Measurements from ENCODE around the gene SLC34A3. TPM values are rescaled to one million over a fixed set of nuclear protein-coding genes. Genes with fewer than 3 reads are reported as not detected.

Gene SLC34A3
- total RNA-seq, 2 experiments from 2014 or later = not detected

- ATAC-seq (no peak), DNase-seq (no peak)
- Mint-ChIP-seq H3K36me3 (ENCODE audit: low read depth) (no peaks in the 10 kb centered on the region), H3K27me3 (no peaks in the 10 kb centered on the region), H3K4me3 (peak overlapping the region; percentile 50), H3K4me1 (ENCODE audit: low read depth) (peaks cover 17% of the 10 kb centered on the region), H3K9me3 (no peaks in the 10 kb centered on the region), H3K27ac (no peak overlapping the region)
- ChIA-PET POLR2A (interaction anchor here (1.1 to 2.0 kb wide), 2 partner anchors 10 to 18 kb away, joined by 4 to 9 read pairs; partner anchors contain the start of genes ANAPC2 and SSNA1), CTCF (interaction anchor here (1.6 to 1.9 kb wide), 2 partner anchors 10 to 22 kb away, joined by 4 to 7 read pairs; partner anchors contain the start of gene SSNA1)
- intact Hi-C loops (cut with micrococcal nuclease) = no loop called here
- TF ChIP-seq CTCF (IDR thresholded peaks at IDR 0.05) = no peak
These were observed 31.8 kb upstream of the SLC34A3 start for GRCh38 chr9:137198902-137199283.

GRCh38 chr9:137199411-137200121 lies 31.1 kb upstream of the SLC34A3 start:
- intact Hi-C loops (cut with micrococcal nuclease) = no loop called here
- POLR2A ChIA-PET = interaction anchor here (1.1 to 2.0 kb wide), 2 partner anchors 11 to 19 kb away, joined by 4 to 9 read pairs; partner anchors contain the start of genes ANAPC2 and SSNA1

GRCh38 chr9:137200311-137201204 lies 30.1 kb upstream of the SLC34A3 start, which contains the start of gene TPRN:
TPRN (minus strand) TSS chr9:137200741; CDS start chr9:137200711, 30 bp downstream.
- TF ChIP-seq CTCF (IDR thresholded peaks at IDR 0.05) = no peak
- POLR2A ChIA-PET = interaction anchor here (0.6 to 1.1 kb wide), 4 partner anchors 8 to 36 kb away, joined by 3 read pairs; partner anchors contain the start of genes ANAPC2 and SSNA1

More at GRCh38 chr9:137199411-137200121, 31.1 kb upstream of the SLC34A3 start:
- DNase-seq (no peak), ATAC-seq (no peak)
- Mint-ChIP-seq H3K4me1 (ENCODE audit: low read depth) (peaks cover 22% of the 10 kb centered on the region), H3K4me3 (peak overlapping the region; percentile 70), H3K36me3 (ENCODE audit: low read depth) (no peaks in the 10 kb centered on the region), H3K27me3 (no peaks in the 10 kb centered on the region), H3K27ac (peak overlapping the region; percentile 20), H3K9me3 (no peaks in the 10 kb centered on the region)
- CTCF ChIA-PET = interaction anchor here (1.6 kb wide), 1 partner anchor 23 kb away, joined by 4 read pairs; no protein-coding TSS in a partner anchor
- TF ChIP-seq CTCF (IDR thresholded peaks at IDR 0.05) = peak; percentile 17

GRCh38 chr9:137201205-137201868 lies 29.4 kb upstream of the SLC34A3 start:
- H3K4me3 Mint-ChIP-seq = peak overlapping the region; percentile 82
- no peak for ATAC-seq
- no peak for DNase-seq
- peaks cover 22% of the 10 kb centered on the region for H3K4me1 Mint-ChIP-seq (ENCODE audit: low read depth)
- POLR2A ChIA-PET = interaction anchor here (0.9 to 1.6 kb wide), 4 partner anchors 9 to 35 kb away, joined by 3 to 6 read pairs (median 3); partner anchors contain the start of genes ANAPC2 and SSNA1
- no peaks in the 10 kb centered on the region for H3K36me3 Mint-ChIP-seq (ENCODE audit: low read depth)
- intact Hi-C loops (cut with micrococcal nuclease) = no loop called here
- no peak for TF ChIP-seq CTCF (IDR thresholded peaks at IDR 0.05)
- H3K27ac Mint-ChIP-seq = peak overlapping the region; percentile 77
- CTCF ChIA-PET = interaction anchor here (0.8 to 1.5 kb wide), 6 partner anchors 8 to 74 kb away, joined by 3 to 8 read pairs (median 4); partner anchors contain the start of genes ANAPC2 and SSNA1
- H3K27me3 Mint-ChIP-seq = no peaks in the 10 kb centered on the region
- H3K9me3 Mint-ChIP-seq = no peaks in the 10 kb centered on the region

More at GRCh38 chr9:137200311-137201204, 30.1 kb upstream of the SLC34A3 start, which contains the start of gene TPRN:
- Mint-ChIP-seq H3K36me3 (ENCODE audit: low read depth) (no peaks in the 10 kb centered on the region), H3K27me3 (no peaks in the 10 kb centered on the region), H3K4me3 (peak within 1 kb of the TSS; percentile 82), H3K4me1 (ENCODE audit: low read depth) (peaks cover 22% of the 10 kb centered on the region), H3K27ac (peak within 1 kb of the TSS; percentile 77), H3K9me3 (no peaks in the 10 kb centered on the region)
- ATAC-seq (peak; percentile 98), DNase-seq (peak; percentile 99)
- intact Hi-C loops (cut with micrococcal nuclease) = no loop called here
- CTCF ChIA-PET = interaction anchor here (0.5 to 1.3 kb wide), 9 partner anchors 9 to 165 kb away, joined by 3 to 8 read pairs (median 3); partner anchors contain the start of gene SSNA1

All from activated CD8-positive, alpha-beta T cell treated with anti-CD3 and anti-CD28 coated beads for 36 hours (primary cell).